GM21526 (cell line): ENCODE results near the gene PRM2.

Experiments
- ATAC-seq: cut with Tn5 transposase; IDR thresholded peaks from one replicate; pipeline ENCODE4 v1.9.1; 2021; ENCODE audit warnings: moderate library complexity; ENCODE audit not compliant: unreplicated experiment, low FRiP score

The PRM2 gene

GRCh38 chr16:11232852-11233726 is 43.2 kb downstream of the PRM2 start:
- ATAC-seq: peak; percentile 47

- ATAC-seq: no peak
These were observed 43.9 kb downstream of the PRM2 start for GRCh38 chr16:11232302-11232851.

GRCh38 chr16:11231367-11231970 is 44.8 kb downstream of the PRM2 start:
- ATAC-seq: no peak

- ATAC-seq: no peak
These were observed 46.4 kb downstream of the PRM2 start for GRCh38 chr16:11229906-11230305.

GRCh38 chr16:11229432-11229831 is 46.8 kb downstream of the PRM2 start:
- no peak for ATAC-seq

GRCh38 chr16:11225677-11226549 is 50.4 kb downstream of the PRM2 start:
- peak; percentile 7 for ATAC-seq
